ENCODE data around the gene LITAFD.
"Not testable (repeated sequence)": the region's sequence is repeated elsewhere in the genome, so short reads cannot be mapped to it uniquely, and the experiment has no call there.

Gene LITAFD

GRCh38 chr16:8882041-8882617, at the start of gene LITAFD:
TSS of gene LITAFD (plus strand) at chr16:8882351. CDS start at chr16:8884356, 2,005 bp downstream.
- no peak for DNase-seq

GRCh38 chr16:8832717-8833105, 49.4 kb upstream of the LITAFD start:
- no peak for DNase-seq

DNA sequence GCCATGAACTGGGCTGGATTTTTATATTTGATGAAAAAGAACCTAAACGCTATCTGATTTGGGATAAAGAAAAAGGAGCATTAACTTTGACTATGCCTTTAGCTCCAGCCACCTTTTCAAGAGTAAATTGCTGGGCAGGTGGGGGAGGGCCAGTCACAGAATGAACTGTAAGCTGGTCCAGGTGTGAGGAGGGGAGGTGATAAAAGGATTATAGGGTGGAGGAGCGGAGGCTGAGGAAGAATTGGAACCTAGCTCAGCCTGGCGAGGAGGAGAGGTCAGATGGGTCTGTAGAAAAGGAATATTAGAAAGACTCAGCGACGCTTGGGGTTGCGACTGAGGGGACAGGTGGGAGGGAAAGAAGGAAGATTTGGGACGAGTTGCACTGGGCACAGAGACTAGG, 45.4 kb upstream of the LITAFD start:
- DNase-seq, result not testable (repeated sequence)

DNA sequence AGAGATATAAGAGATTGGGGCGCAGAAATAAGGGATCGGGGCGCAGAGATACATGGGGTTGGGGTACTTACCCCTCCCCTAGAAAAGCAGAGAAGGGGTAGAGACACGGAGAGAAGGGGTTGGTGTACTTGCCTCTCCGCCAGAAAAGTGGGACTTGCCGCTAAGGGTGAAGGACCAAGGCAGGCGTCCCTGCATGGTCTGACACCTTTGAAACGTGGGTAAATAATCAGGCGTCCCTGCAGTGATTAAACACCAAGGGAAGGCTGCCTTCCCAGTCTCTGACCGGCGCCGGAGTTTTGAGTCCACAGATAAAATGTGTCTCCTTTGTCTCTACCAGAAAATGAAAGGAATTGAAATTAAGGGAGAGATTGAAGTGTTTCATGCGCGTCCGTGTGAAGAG, 44.6 kb upstream of the LITAFD start:
- DNase-seq, result not testable (repeated sequence)

GRCh38 chr16:8842016-8842415, 40.1 kb upstream of the LITAFD start:
- not testable (repeated sequence) for DNase-seq

- not testable (repeated sequence) for DNase-seq
Observed at GRCh38 chr16:8843296-8843695, 38.9 kb upstream of the LITAFD start.

DNA sequence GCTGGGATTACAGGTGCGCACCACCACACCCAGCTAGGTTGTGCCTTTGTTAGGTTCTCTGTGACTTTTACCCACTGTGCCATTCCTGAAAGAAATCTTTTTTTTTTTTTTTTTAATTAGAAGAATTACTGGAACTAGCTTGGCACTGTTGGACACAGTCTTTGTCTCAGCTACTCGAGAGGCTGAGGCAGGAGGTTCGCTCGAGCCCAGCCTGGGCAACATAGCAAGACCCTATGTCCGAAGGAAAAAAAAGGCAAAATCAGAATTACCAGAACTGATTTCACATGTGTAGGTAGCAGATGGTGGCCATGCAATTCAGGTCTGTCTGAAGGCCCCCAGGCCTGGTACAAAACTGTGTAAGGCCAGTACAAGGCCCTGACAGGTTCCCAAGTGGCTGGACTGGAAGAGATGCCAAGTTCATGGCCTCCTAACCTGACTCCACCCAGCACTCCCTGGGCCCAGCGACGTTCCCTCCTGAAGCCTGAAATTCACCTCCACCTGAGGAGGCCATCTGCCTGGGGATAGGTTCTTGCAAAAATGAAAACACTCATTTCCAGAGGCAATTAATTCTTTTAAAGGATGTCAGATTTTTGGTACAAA, 36.4 kb upstream of the LITAFD start:
- DNase-seq, result no peak

DNA sequence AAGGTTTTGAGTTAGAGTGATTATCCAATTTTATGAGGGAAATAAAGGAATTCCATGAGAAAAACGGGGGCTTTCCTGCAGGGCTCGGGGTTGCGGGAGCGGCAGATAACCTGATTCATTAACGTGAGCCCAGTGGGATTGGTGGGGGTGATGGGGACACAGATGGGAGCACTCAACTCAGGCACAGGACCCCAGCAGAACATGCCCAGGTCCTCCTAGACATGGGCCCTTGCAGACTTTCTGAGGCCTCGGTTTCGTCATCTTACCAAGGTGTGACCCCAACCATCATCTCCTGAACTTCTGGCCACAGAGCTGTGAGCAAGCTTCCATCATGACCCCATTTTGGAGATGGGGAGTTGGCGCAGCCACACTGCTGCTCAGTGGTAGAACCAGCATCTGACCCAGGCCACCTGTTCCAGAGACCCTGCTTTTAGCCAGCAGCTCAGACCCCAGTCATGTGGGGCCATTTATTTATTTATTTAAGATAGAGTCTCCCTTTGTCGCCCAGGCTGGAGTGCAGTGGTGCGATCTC, 35.7 kb upstream of the LITAFD start:
- DNase-seq, result no peak

DNA sequence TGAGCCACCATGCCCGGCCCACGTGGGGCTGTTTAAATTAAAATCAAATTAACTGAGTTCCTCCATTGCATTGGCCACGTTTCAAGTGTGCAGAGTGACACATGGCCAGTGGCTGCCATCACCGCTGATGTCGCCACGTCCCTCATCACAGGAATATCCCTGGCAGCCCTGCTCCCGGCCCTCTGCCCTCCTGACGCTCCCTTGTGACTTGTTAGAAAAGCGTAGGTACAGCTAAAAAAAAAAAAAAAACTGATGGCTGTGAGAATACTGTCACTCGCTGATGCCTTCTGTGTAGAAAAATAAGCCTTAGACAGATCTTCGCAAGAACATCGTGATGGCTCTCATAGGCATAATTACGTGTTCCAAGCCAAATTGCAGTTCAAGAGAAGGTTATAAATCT, 35.0 kb upstream of the LITAFD start:
- DNase-seq, result no peak

DNA sequence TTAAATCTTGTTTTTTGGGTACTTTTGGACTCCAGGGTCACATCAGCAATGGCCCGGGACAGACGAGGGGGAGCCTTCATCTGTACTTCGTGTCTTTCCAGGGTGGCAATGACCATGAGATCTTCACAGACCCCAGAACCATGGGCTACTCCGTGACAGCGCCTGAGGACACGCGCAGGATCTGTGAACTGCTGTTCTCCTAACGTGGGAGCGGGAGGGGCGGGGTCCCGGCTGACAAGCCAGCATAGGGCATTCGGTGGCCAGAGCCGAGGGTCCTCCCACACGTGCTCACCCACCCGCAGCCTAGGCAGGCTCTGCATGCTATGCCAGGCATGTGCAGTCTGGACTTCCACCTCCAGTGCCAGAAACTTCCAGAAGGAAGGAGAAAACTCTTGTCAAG, 34.5 kb upstream of the LITAFD start:
- DNase-seq, result no peak

DNA sequence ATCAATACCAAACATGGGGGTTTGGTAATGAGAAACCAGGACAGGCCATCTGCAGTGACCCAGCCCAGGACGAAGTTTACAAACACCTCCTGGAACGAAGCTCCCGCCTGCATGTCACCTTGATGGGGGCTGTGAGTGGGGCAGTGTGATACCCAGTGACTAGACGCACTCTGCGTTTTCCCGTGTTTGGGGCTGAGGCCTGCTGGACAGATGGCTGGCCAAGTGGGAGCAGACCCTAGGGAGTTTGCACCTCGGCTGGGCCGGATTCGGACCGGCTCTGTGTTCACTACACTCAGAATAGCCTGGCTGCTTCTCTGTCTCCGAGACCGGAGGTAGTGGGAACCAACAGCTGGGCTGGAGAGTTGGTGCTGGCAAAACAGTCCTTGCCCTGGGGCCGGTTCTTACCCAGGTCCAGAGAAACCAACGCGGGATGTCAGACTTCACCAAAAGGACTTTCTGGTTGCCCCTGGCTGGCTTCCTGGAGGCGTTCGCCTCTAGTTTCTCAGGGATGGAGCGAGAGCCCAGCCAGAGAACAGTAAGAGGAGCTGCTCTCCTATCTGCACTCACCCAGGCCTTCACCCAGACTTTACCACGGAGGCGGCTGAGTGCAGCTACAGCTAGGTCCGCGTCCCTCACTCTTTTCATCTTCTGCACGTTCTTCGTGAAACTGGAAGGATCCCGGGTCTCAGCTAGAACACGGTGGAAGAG, 33.8 kb upstream of the LITAFD start:
- no peak for DNase-seq

- no peak for DNase-seq
Observed at GRCh38 chr16:8848939-8849391, 33.2 kb upstream of the LITAFD start.

- no peak for DNase-seq
Observed at GRCh38 chr16:8849411-8850011, 32.6 kb upstream of the LITAFD start.

DNA sequence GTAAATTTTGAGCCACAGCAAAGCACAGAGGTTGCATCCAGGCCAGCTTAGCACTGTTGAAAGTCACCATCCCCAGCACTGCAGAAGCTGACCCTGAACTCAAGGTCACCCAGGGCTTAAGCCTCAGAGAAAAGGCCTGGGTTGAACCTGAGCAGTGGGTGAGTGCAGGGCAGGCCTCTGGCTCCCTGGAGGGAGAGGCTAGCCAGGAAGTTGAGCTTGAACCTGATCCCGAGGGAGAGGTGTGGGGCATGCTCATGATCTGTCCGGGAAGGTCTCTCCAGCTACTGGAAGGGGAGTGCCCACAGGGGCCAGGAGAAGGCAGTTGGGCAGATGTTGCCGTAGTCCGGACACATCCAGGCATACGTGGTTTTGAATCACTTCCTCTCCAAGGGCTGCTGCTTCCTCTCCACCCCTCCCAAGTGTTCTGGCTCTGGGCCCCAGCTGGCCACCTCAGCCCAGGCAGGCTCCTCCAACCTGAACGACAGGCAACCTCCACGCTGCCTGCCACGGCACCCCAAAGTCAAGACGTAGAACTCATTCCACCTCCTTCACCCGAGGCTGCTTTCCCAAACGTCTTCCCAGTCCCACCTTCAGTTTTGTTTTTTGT, 31.8 kb upstream of the LITAFD start:
- no peak for DNase-seq

DNA sequence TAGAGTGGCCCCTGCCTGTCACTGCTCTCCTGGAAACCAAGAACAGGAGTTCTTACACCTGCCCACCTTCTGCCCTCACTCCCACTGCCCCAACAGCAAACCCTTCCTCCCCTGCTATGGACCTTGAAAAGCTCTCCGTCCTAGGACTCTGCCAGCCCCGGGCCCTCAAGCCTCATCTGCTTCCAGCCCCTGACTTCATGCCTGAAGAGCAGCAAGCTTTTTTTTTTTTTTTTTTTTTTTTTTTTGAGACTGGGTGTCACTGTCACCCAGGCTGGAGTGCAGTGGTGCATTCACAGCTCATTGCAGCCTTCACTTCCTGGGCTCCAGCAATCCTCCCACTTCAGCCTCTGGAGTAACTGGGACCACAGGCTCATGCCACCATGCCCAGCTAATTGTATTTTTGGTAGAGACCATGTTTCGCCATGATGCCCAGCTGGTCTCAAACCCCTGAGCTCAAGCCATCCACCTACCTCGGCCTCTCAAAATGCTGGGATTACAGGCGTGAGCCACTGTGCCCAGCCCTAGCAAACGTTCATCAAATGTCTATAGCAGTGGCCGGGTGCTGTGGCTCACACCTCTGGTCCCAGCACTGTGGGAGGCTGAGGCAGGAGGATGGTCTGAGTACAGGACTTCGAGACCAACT, 30.3 kb upstream of the LITAFD start:
- no peak for DNase-seq

DNA sequence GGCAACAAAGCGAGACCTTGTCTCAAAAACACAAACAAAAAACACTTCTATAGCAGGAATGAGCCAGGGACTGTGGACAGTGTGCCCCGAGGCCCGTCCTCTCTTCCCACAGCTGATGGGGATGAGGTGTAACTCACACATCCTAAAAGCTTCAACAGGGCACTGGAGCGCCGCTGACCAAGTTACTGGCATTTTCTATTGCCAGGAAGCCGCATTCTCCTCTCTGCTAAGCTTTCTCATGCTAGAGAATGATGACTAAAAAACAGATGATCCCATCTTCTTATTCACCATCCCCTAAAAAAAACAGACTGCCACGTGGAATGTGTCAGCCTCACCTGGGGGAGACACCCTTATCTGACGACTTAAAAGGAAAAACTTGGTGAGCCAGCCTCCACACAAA, 29.6 kb upstream of the LITAFD start:
- no peak for DNase-seq

DNA sequence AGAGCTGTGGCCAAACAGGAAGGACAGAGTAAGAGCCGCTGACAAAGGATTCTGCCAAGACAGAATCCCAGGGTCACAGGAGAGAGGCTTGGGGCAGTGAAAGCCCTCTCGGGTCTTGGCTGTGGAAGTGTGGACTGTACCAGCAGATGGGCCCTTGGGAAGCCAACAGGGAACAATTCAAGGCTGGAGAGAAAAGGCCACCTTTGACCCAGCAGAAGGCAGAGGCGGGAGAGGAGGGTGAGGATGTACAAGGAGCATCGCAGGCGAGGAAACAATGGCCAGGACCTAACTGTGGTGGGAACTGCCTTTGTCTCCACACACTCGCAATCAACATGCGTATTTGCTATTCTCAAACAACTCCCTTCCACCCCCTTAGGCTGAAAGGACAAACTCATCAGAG, 29.0 kb upstream of the LITAFD start:
- no peak for DNase-seq

GRCh38 chr16:8853611-8854010, 28.5 kb upstream of the LITAFD start:
- DNase-seq, result no peak

DNA sequence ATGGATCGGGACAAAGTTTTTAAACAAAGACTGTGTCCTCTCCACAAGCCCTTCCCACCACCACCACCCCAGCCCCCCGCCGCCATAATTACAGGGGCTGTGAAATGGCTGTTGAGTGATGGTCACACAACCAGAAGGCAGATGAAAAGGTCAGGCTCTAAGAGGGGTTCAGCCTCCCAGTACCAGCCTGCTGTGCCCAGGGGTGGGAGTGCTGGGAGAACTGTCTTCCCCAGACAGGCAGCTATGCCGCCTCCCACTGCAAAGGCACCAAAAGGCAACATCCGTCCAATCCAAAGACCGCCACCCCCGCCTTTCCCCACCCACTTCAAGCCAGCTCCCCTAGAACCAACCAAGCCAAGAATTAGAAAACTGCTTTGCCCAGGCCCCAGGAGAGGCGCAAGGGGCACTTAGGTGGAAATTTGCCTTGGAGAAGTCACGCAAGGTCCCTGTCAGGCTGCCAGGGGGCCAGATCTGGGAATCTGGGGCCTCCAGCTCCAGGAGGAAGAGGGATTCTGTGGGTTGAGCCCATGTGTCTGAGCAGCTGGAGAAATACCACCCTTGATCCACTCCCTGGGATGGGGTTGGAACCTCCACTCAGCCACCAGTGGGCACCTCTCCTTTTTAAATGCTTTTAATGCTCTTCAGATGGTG, 27.7 kb upstream of the LITAFD start:
- DNase-seq, result no peak

GRCh38 chr16:8855051-8855786, 26.9 kb upstream of the LITAFD start:
- DNase-seq, result no peak

DNA sequence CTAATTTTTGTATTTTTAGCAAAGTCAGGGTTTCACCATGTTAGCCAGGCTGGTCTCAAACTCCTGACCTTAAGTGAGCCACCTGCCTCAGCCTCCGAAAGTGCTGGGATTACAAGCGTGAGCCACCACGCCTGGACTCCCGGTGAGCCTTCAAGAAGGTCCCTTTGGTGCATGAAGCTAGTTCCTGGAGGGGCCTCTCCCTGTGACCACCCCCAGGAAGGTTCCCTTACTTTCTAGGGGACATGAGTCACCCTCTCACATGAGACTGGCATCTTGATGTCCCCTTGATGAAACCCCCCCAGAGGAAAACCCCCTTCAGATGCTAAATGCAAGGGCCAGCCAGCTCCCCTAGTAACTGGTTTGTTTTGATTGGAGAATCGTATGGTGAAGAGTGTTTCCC, 26.2 kb upstream of the LITAFD start:
- DNase-seq, result no peak
